Activated CD4-positive, alpha-beta T cell treated with anti-CD3 and anti-CD28 coated beads, Interleukin-2, amount 50 U/mL, for 16 hours (primary cell): ENCODE results near the gene CMTR1.
"Not testable (repeated sequence)": the region's sequence is repeated elsewhere in the genome, so short reads cannot be mapped to it uniquely, and the experiment has no call there.

Source experiments
- DNase-seq: peaks from one replicate; pipeline ENCODE4 v3.0.0-alpha.2; 2020

Gene CMTR1

GRCh38 chr6:37435373-37435772, 2.4 kb downstream of the CMTR1 start:
- no peak for DNase-seq

GRCh38 chr6:37435816-37436215, 2.8 kb downstream of the CMTR1 start:
- DNase-seq = no peak

GRCh38 chr6:37438930-37439329, 5.9 kb downstream of the CMTR1 start:
- DNase-seq = no peak

- DNase-seq = no peak
Measured at GRCh38 chr6:37441651-37442050, 8.6 kb downstream of the CMTR1 start.

DNA sequence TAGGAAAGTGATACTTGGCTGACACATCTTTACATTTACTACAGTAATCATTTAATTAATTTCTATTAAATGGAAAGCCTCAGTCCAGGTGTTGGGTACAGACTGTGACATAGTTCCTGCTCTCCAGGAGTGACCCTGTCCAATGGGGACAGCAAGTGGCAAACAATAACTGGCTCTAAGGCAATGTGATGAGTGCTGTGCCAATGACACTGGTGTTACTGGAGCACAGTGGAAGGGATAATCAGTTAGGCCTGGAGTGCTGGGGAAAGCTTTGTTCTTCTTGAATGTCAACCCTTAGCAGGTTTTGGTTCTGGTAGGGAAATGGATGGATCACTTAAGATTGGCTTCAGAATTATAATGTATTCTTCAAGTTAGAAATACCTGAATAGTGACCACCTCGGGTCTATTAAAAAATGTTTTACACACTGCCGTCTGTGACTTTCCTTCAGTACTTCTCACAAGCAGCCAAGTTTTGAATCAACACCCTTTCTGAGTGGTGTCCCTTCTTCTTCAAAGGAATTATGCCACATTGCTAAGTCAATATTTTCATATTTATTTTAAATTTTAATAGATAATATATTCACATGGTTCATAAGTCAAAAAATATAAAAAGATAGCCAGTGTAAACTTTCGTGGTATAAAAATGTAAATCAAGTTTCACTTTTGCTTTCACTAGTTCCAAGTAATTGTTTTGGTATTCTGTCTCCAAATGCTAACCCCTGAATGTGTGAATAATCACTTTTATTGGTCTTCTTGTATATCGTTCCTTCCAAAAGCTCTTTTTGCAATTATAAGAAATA, 9.6 kb downstream of the CMTR1 start:
- no peak for DNase-seq

GRCh38 chr6:37443216-37443542, 10.2 kb downstream of the CMTR1 start:
- not testable (repeated sequence) for DNase-seq

DNA sequence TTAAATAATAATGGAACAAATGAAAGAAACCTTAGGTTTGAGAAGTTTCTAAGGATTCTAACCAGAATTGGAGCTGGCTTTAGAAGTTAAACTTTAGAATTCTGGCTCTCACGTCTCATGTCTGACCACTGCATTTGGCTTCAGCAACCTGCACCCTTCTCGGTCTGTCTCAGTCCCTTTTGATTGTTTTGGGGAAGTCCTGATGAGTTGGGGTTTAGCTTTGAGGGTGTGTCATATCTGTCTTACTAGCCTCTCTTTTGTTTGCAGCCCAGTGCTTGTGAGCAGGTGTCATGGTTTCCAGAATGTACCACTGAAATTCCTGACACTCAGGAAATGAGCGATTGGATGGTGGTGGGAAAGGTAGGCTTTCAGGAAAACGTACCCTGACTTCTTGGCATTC, 17.0 kb downstream of the CMTR1 start:
- no peak for DNase-seq

- no peak for DNase-seq
Measured at GRCh38 chr6:37451441-37452193, 18.6 kb downstream of the CMTR1 start.

DNA sequence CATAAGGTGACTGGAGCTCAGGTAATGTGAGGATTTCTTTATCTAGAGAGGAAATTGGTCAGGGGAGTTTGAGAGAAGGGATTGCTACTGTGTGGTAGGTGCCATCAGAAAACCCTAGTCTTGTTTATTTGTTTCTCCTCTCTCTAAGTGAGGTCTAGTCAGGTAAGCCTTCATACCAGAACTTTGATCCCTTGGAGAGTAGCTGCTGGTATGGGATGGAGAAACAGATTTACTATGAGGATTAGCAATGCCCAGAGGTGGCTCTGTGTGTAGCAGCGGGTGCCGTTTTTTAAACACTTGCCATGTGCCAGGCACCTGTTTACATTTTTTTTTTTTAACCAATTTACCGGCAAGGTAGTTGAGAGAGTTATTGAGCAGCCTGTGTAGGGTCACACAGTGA, 19.5 kb downstream of the CMTR1 start:
- DNase-seq = no peak

GRCh38 chr6:37454420-37455140, 21.6 kb downstream of the CMTR1 start:
- no peak for DNase-seq

GRCh38 chr6:37456126-37456525, 23.1 kb downstream of the CMTR1 start:
- DNase-seq = no peak

DNA sequence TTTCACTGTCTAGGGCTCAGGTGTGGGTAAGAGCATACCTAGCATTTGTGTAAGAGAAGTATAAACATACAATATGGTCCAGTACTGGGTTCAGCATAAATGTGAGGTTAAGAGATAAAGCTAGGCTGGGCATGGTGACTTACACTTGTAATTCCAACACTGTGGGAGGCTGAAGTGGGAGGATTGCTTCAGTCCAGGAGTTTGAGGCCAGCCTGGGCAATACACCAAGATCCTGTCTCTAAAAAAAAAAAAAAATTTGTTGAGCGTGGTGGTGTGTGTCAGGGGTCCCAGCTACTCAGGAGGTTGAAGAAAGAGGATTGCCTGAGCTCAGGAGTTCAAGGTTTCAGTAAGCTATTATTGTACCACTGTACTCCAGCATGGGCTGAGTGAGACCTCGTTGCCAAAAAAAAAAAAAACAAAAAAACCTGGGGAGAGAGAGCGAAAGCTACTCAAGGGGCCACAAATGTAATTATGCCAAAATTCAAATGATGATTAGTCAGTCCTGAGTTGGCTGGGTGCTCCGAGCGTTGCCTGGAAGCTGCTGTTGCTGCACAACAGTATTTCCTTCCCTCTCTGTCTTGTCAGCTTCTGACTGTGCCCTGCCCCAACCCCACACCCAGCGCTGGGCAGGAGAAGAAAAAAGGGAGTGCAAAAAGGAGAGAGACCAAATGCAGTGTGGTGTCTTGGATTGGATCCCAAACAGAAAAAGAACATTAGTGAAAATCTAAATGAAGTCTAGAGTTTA, 24.0 kb downstream of the CMTR1 start:
- no peak for DNase-seq

DNA sequence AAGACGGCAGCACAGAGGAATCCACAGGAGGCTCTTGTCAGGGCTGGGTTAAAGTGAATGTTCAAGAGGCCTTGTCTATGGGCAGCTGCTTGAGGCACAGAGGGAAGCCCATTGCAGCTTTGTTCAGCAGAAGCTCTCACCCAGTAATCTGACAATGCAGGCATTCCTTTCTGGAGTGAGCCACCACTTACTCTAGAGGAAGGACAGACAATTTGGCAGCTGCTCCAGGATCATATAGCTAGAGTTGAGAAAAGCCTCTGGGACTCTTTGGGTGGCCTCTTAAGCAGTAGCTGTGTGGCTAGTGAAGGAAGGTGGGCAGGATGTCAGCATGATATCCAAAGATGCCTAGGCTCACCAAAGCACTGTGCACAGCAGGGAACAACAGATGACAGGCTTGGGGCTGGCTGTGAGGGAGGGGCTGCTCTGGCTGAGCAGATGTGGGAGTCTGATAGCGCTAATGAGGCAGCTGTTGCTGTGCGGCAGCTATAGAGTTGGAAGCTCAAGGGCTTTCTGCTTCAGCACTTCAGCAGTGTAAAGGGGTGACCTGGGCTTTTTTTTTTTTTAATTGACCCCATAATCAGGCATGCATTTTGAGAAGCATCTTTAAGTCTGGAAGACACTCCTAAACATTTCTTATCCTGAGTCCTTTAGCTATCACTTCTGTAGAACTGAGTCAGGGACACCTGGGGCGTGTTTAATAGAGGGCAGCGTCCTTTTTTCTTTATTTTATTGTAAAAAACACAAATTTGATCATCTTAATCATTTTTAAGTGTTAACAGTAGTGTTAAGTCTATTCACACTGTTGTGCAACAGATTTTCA, 27.2 kb downstream of the CMTR1 start:
- DNase-seq = no peak

DNA sequence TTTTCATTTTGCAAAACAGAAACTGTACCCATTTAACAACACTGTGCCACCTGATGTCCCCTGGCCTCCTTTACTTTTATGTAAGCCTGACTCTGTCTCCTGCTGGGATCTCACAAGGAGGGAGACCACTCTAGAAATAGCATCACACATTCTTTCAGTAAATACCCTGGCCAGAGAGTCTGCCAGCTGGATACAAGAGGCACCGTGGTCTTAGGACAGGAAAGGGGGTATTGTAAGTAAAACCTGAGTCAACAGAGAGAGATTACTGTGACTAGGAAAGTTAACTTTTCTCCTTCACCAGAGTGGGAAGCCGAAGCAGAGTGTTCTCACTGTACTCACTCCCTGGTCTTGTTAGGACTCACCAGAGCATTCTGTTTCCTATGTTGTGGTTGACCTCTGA, 27.8 kb downstream of the CMTR1 start:
- DNase-seq = no peak

DNA sequence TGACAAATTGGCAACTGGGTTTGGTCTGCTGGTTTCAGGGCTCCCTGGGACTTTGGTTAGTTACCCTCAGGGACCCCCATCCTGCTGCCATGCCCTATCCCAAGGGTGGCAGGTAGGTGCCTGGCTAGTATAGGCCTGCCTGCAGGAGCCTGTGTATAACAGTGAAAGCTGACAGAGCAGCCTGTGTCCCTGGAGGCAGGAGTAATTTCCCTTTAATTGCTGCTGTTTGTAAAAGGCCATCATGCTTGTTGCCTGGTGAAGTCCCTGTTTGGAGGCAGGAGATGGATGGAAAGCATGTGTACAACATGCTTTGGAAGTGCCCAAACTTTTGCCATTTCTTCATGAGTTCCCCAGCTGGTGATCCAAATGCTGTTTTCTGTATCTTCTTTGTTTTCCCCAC, 30.1 kb downstream of the CMTR1 start:
- no peak for DNase-seq

DNA sequence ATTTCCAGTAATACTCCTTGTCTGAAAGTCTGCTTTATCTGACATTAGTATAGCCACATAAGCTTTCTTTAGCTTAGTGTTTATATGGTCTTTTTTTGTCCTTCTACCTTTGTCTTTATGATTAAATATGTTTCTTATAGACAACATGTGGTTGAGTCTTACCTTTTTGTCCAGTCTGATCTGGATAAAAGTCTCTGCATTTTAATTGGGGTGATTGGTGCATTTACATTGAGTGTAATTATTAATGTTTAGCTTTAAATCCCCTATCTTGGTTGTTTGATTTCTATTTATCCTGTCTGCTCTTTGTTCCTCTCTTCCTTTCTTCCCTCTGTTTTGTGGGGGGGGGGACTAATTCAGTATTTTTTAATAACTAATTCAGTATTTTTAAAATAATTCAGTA, 34.7 kb downstream of the CMTR1 start:
- no peak for DNase-seq

- DNase-seq = no peak
Measured at GRCh38 chr6:37473364-37474095, 40.5 kb downstream of the CMTR1 start.

GRCh38 chr6:37474316-37474715, 41.3 kb downstream of the CMTR1 start:
- no peak for DNase-seq

DNA sequence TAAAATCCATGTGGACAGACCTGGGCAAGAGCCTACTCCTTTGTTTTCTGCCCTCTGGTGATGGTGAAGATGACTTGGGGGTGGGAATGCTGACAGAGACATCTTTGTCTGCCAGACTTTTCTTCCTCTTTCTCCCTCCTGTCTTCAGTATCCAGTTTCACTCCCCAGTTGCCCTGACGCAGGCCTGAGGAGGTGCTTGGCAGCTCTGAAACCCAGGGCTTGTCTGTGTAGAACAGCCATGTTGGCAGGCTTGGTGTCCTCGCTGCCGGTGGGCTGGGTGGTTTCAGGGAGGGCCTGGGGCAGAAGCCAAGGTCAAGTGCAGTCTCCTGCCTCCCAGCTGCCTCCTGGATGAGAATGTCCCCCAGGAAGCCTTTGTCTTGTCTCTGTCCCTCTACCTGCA, 44.2 kb downstream of the CMTR1 start:
- no peak for DNase-seq

DNA sequence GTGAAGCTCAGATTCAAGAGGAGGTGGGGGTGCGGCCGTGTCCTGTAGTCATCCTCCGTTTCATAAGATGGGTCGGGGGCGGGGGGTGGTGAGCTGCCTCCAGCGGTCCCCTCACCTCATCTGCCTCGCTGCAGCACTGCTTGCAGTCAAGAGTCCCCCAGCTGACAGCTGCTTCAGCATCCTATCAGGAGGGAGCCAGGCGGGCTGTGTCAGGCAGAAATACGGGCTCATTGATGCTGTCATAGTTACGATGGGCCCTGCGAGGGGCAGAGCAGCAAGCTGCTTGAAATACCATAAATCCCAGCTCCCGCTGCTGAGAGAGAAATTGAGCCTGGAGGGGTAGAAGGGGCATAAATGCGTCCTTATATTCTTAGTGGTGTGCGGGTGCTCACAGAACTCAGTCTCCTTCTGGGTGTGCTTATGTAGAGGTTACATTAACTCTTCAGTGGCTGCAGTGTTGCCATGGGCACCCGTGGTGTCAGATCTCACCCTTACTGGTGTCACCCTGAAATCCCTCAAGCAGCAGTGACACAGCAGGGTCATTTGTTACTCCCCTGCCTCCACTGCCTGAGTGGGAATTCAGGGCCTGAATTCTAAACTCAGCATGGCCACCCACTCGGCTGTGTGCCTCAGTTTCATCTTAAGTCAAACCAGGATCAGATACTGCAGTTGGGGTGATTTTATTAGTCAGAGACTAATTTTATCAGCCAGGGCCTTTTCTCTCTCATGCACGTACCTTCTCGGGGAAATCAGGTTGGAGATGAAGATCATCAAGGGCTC, 44.8 kb downstream of the CMTR1 start:
- DNase-seq = no peak

GRCh38 chr6:37478827-37479226, 45.8 kb downstream of the CMTR1 start:
- DNase-seq = no peak
